Cardiac muscle cell (in vitro differentiated cells and primary cell): ENCODE measurements around the gene ERP44. TPM values are rescaled to one million over a fixed set of nuclear protein-coding genes. Genes with fewer than 3 reads are reported as not detected.
"Not testable (repeated sequence)": the region's sequence is repeated elsewhere in the genome, so short reads cannot be mapped to it uniquely, and the experiment has no call there.

ENCODE experiments used
- DNase-seq, 2 donors: peaks; one replicate each; pipeline versions ENCODE4 v3.0.0 to v3.0.0-alpha.2; 2010 to 2017; ENCODE audit warnings: low read depth in 1 of 2, low spot score in 1 of 2
- H3K27ac ChIP-seq: fragments of 200-600 bp; sonication (generic); 2 replicates; pipeline ENCODE4 v1.5.1; 2016
- H3K27me3 ChIP-seq: fragments of 200-600 bp; sonication (generic); 2 replicates; pipeline ENCODE4 v1.6.0; 2016; ENCODE audit warnings: control low read depth
- H3K36me3 ChIP-seq: fragments of 200-600 bp; sonication (generic); 2 replicates; pipeline ENCODE4 v1.5.1; 2016; ENCODE audit warnings: control low read depth
- H3K4me1 ChIP-seq: fragments of 200-600 bp; sonication (generic); 2 replicates; pipeline ENCODE4 v1.8.1; 2017; ENCODE audit warnings: low read depth, mild to moderate bottlenecking, mixed run types
- H3K4me3 ChIP-seq: fragments of 200-600 bp; sonication (generic); 2 replicates; pipeline ENCODE4 v1.5.1; 2016; ENCODE audit warnings: mild to moderate bottlenecking
- H3K9me3 ChIP-seq: fragments of 200-600 bp; sonication (generic); 2 replicates; pipeline ENCODE4 v1.5.1; 2017; ENCODE audit warnings: low read depth, mild to moderate bottlenecking, control low read depth
- polyA plus RNA-seq: library from polyadenylated mRNA; unstranded; fragments of >200 nt; fragmentation: Nextera tagmentation; extraction: Ambion mirVana; gene quantifications from 2 replicates; pipeline ENCODE4 v1.2.1, GENCODE V29; 2016
- total RNA-seq: library from RNA; depleted of rRNA; stranded (reverse); fragments of >200 nt; gene quantifications from 2 replicates; pipeline ENCODE4 v1.2.3, GENCODE V29; 2016
- TF ChIP-seq, protein P1 (sequence below): IDR thresholded peaks from 2 replicates; pipeline ENCODE4 v1.5.1; 2012; ENCODE audit warnings: low read depth, mild to moderate bottlenecking, low read length

The ERP44 gene
- total and polyA plus RNA-seq, 2 experiments from 2014 or later: 10.0 to 35.3 TPM

DNA sequence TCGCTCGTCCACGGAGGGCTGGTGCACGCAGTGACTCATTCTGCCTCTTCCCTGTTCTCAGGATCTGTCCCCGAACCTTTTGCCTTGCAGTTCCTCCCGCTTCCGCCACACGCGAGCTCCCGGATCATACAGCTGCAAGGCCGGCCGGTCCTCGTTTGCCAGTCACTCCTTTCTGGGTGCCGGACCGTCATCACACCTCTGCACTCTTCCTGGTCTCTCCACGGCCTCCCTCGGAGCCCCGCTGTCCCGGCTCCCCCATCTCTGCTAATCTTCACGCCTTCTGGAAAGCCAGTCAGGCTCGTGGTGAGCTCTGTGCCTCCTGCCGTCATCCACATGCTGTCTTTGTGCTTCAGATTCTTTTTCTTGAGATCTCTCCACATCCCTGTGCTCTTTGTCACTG lies 100.5 kb downstream of the ERP44 start:
- H3K27me3 ChIP-seq: no peaks in the 10 kb centered on the region
- H3K36me3 ChIP-seq: no peaks in the 10 kb centered on the region
- H3K4me1 ChIP-seq: no peaks in the 10 kb centered on the region
- DNase-seq: no peak
- no peak overlapping the region for H3K27ac ChIP-seq
- TF ChIP-seq, protein P1, sequence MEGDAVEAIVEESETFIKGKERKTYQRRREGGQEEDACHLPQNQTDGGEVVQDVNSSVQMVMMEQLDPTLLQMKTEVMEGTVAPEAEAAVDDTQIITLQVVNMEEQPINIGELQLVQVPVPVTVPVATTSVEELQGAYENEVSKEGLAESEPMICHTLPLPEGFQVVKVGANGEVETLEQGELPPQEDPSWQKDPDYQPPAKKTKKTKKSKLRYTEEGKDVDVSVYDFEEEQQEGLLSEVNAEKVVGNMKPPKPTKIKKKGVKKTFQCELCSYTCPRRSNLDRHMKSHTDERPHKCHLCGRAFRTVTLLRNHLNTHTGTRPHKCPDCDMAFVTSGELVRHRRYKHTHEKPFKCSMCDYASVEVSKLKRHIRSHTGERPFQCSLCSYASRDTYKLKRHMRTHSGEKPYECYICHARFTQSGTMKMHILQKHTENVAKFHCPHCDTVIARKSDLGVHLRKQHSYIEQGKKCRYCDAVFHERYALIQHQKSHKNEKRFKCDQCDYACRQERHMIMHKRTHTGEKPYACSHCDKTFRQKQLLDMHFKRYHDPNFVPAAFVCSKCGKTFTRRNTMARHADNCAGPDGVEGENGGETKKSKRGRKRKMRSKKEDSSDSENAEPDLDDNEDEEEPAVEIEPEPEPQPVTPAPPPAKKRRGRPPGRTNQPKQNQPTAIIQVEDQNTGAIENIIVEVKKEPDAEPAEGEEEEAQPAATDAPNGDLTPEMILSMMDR: no peak
- no peaks in the 10 kb centered on the region for H3K9me3 ChIP-seq
- H3K4me3 ChIP-seq: no peak overlapping the region

DNA sequence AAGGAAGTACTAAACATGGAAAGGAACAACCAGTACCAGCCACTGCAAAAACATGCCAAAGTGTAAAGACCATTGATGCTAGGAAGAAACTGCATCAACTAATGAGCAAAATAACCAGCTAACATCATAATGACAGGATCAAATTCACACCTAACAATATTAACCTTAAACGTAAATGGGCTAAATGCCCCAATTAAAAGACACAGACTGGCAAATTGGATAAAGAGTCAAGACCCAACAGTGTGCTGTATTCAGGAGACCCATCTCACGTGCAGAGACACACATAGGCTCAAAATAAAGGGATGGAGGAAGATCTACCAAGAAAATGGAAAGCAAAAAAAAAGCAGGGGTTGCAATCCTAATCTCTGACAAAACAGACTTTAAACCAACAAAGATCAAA lies 108.3 kb downstream of the ERP44 start:
- H3K4me1 ChIP-seq, H3K9me3 ChIP-seq, H3K27me3 ChIP-seq, H3K4me3 ChIP-seq, DNase-seq, H3K36me3 ChIP-seq, H3K27ac ChIP-seq: not testable (repeated sequence)

DNA sequence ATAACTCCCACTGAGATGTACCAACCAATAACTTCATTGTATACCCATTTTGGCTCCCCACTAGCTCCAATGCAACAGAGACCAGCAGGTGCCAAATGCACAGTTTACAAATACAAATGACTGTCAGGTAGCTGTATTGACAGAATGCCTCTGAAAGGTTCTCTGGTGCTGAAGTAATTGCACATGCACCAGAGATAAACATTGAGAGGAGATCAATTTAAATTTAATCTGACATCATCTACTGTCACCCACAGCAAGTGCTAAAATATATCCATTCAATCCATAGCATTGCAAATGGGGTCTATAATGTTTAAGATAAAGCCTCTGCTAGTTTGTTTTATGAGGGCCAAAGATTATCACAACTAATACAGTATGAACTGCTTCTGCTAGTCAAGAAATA lies 112.2 kb downstream of the ERP44 start:
- DNase-seq: no peak
- H3K4me1 ChIP-seq: no peaks in the 10 kb centered on the region
- no peaks in the 10 kb centered on the region for H3K27me3 ChIP-seq
- H3K36me3 ChIP-seq: no peaks in the 10 kb centered on the region
- TF ChIP-seq, protein P1: no peak
- no peak overlapping the region for H3K27ac ChIP-seq
- no peaks in the 10 kb centered on the region for H3K9me3 ChIP-seq
- no peak overlapping the region for H3K4me3 ChIP-seq

DNA sequence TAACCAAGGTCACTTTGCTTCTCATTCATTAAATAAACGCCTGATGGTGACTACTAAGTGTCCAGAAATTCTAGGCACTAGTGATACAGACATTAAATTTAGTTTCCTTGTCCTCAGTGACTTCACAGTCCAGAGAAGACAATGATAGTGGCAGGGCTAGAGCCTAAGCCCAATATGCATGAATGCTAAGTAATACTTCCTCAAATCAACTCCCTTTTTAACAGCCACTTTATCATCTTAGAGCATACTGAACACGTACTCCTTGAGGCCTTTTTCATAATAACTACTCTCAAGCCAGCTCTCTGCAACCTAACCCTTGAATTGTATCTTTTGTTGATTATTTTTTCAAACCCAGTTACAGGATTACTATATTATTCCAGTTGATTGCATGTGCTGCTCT lies 118.2 kb downstream of the ERP44 start:
- no peaks in the 10 kb centered on the region for H3K27me3 ChIP-seq
- no peak overlapping the region for H3K4me3 ChIP-seq
- H3K27ac ChIP-seq: no peak overlapping the region
- DNase-seq: no peak
- H3K36me3 ChIP-seq: no peaks in the 10 kb centered on the region
- TF ChIP-seq, protein P1: no peak
- no peaks in the 10 kb centered on the region for H3K9me3 ChIP-seq
- H3K4me1 ChIP-seq: peaks cover 10% of the 10 kb centered on the region

DNA sequence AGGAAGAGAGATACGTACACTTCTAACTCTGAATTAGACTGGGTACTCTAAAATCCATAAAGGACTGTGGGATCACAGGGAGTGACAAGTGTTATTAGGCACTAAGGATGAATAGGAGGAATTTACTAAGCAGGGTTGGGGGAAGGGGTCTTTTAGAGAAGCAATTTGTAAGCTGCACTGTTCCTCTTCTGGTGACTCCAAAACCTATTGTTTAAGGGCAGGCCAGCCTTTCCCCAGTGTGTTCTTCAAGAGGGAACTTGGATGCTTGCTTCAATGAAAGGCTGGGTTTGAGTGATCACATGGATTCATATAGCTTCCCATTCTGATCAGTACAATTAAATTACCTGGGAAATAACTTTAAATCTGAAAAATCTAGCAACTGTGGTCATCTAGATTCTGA lies 120.6 kb downstream of the ERP44 start:
- Histone ChIP-seq H3K27me3 (no peaks in the 10 kb centered on the region), H3K36me3 (no peaks in the 10 kb centered on the region), H3K4me3 (no peak overlapping the region), H3K4me1 (peaks cover 10% of the 10 kb centered on the region), H3K27ac (no peak overlapping the region), H3K9me3 (no peaks in the 10 kb centered on the region)
- DNase-seq: peak in 1 of 2 donors; percentile 21
- TF ChIP-seq, protein P1: no peak

DNA sequence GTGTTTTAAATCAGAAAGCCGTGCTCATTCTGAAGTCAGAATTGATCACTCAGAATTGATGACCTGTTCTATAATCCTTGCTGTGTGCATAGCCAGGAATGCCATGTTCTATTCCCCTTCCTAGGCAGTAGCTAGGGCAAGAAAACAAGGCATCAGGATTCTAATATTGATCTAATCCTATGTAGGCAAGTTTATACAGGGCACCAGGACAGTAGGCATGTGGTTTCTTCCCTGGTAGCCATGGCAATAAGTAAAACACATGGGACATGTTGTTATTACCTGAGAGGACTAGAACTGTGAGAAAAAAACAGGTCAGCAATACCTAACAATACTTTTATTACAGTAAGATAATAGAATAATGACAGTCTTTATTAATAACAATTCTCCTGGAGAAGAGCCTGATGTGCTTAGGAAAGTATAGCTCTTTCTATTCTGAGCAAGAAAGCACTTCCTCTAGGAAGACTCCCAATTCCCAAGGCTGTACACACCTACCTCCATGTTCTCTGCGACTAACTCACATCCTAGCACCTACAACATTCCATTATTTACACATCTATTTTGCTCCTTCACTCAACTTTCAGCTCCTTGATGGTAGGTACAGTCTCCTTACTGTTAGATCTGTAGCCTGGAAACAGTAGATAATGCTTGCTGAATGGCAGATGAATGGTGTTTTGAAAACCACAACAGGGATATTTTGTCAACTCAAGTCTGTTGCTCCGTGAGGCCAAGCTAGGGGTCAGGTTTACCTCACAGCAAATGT lies 121.6 kb downstream of the ERP44 start:
- H3K4me3 ChIP-seq: no peak overlapping the region
- H3K9me3 ChIP-seq: no peaks in the 10 kb centered on the region
- no peak for DNase-seq
- H3K27me3 ChIP-seq: no peaks in the 10 kb centered on the region
- TF ChIP-seq, protein P1: no peak
- no peaks in the 10 kb centered on the region for H3K36me3 ChIP-seq
- peaks cover 10% of the 10 kb centered on the region for H3K4me1 ChIP-seq
- H3K27ac ChIP-seq: no peak overlapping the region
